Measurements from ENCODE around the gene ZSCAN26.

Gene ZSCAN26

GRCh38 chr6:28326371-28326948 lies 59.5 kb downstream of the ZSCAN26 start:
- DNase-seq (ENCODE audit: low spot score in 2 of 2), result no peak
- no peak for ATAC-seq
- Mint-ChIP-seq H3K4me1 (no peaks in the 10 kb centered on the region), H3K36me3 (no peaks in the 10 kb centered on the region), H3K4me3 (no peak overlapping the region), H3K27ac (no peak overlapping the region), H3K9me3 (peaks cover 22% of the 10 kb centered on the region)

All from stimulated activated effector memory CD8-positive, alpha-beta T cell treated with anti-CD3 and anti-CD28 coated beads, Interleukin-12 subunit alpha, Interleukin-12 subunit beta, amount 100 ng/mL, for 72 hours (primary cell).